Omental fat pad (tissue), 4 donors: Measurements from ENCODE around the gene NXPE3. TPM values are rescaled to one million over a fixed set of nuclear protein-coding genes. Genes with fewer than 3 reads are reported as not detected.
"Not testable (repeated sequence)": the region's sequence is repeated elsewhere in the genome, so short reads cannot be mapped to it uniquely, and the experiment has no call there.

Source experiments
- ATAC-seq: fragments of 150-250 bp; one replicate; pipeline ENCODE4 v1.9.1; 2016; ENCODE audit warnings: mild to moderate bottlenecking, moderate library complexity; ENCODE audit not compliant: low FRiP score
- DNase-seq: peaks from one replicate; pipeline ENCODE4 v3.0.0-alpha.2; 2019; ENCODE audit warnings: low spot score
- total RNA-seq, 4 donors: library from RNA; depleted of rRNA; stranded (reverse); fragments of >200 nt; gene quantifications; one replicate each; pipeline ENCODE4 v1.1.0, GENCODE V29; 2016
- TF ChIP-seq, protein P1 (sequence below), 3 donors: fragments of 450-650 bp; IDR thresholded peaks; one replicate each; pipeline ENCODE4 v1.5.1; 2016 to 2017; ENCODE audit warnings: antibody characterized with exemption in 3 of 3, mild to moderate bottlenecking in 3 of 3, moderate library complexity in 2 of 3

NXPE3 gene
- total RNA-seq, 4 donors from 2014 or later, result 6.5 to 22.9 (median 10.7) TPM

DNA sequence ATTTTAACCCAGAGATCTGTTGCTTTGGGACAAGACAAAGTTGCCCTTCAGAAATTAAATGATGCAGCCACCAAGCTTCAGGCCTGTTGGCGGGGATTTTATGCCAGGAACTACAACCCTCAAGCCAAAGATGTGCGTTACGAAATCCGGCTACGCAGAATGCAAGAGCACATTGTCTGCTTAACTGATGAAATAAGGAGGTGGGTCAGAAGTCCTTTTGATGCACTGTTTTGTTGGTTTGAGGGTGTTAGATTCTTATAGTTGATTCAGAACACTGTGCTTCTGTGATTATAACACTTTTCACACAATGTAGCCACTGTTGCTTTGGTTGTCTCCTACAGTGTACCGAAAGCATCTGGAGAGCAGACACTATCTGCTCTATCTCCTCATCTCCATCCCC is 20.8 kb upstream of the NXPE3 start:
- TF ChIP-seq, protein P1, sequence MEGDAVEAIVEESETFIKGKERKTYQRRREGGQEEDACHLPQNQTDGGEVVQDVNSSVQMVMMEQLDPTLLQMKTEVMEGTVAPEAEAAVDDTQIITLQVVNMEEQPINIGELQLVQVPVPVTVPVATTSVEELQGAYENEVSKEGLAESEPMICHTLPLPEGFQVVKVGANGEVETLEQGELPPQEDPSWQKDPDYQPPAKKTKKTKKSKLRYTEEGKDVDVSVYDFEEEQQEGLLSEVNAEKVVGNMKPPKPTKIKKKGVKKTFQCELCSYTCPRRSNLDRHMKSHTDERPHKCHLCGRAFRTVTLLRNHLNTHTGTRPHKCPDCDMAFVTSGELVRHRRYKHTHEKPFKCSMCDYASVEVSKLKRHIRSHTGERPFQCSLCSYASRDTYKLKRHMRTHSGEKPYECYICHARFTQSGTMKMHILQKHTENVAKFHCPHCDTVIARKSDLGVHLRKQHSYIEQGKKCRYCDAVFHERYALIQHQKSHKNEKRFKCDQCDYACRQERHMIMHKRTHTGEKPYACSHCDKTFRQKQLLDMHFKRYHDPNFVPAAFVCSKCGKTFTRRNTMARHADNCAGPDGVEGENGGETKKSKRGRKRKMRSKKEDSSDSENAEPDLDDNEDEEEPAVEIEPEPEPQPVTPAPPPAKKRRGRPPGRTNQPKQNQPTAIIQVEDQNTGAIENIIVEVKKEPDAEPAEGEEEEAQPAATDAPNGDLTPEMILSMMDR (IDR thresholded peaks at IDR 0.05), result no peak
- no peak for ATAC-seq
- DNase-seq, result no peak

DNA sequence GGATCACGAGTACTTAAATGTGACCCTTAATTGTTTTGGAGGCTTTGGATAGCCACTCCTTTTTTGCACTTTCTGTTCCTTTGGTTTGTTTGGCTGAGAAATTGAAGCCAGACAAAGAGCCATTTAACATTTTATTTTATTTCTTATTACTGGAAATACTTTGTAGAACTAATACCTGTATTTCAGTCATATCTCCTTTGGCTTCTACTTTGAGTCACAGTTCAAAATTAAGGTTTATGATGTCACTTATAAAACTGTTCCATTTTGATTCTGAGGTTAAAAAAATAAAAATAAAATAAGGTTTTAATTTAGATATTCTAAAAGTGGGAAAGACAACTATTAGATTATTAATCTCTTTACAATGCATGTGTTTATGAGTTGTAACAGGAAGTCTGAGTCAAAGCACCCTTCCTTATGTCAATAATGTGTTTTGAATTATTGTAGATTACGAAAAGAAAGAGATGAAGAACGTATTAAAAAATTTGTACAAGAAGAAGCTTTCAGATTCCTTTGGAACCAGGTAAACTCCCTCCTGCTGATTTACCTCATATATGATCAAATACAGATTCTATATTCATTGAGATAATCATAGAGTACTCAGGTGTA is 16.9 kb upstream of the NXPE3 start:
- ATAC-seq (no peak), DNase-seq (no peak)
- TF ChIP-seq, protein P1 (IDR thresholded peaks at IDR 0.05), result no peak

DNA sequence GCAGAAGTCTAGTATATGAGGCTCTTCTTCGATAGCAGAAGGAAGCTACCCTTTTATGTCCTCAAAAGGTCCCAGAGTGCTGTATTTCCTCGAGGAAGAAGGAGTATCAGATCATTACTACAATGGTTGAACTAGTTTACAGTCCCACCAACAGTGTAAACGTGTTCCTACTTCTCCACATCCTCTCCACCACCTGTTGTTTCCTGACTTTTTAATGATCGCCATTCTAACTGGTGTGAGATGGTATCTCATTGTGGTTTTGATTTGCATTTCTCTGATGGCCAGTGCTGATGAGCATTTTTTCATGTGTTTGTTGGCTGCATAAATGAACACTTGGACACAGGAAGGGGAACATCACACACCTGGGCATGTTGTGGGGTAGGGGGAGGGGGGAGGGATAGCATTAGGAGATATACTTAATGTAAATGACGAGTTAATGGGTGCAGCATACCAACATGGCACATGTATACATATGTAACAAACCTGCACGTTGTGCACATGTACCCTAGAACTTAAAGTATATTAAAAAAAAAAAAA is 1.2 kb upstream of the NXPE3 start:
- not testable (repeated sequence) for ATAC-seq, DNase-seq

DNA sequence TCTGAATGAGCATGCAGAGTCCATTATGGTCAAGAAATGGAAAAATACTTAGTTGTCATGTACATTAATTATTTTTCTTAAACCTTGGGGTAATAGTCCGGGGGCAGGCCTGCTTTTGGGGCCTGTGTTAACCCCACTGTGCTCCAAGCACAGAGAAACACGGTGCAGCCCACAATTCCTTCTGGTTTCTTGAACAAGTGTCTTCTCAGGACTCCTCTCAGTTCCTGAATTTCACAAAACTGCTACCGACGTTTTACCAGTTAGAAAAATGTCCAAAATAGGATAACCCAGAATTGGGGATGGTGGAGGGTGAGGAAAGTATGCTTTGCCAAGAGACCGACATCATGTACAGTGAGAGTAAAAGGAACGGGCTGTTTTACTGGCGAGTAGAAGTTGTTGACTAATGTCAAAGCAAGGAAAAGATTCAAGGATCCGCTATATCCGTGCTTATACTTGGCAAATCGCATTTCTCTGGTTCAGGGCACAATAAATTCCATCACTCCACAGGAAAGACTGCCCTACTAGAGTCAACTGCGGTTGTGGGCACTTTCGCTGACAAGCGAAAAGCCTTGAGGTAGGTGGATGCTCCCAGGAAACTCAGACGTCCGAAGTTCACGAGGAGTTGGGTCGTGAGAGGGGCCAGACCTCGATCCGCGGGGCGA is 495 bp upstream of the NXPE3 start:
- ATAC-seq, result no peak
- TF ChIP-seq, protein P1 (IDR thresholded peaks at IDR 0.05), result no peak
- DNase-seq, result no peak

DNA sequence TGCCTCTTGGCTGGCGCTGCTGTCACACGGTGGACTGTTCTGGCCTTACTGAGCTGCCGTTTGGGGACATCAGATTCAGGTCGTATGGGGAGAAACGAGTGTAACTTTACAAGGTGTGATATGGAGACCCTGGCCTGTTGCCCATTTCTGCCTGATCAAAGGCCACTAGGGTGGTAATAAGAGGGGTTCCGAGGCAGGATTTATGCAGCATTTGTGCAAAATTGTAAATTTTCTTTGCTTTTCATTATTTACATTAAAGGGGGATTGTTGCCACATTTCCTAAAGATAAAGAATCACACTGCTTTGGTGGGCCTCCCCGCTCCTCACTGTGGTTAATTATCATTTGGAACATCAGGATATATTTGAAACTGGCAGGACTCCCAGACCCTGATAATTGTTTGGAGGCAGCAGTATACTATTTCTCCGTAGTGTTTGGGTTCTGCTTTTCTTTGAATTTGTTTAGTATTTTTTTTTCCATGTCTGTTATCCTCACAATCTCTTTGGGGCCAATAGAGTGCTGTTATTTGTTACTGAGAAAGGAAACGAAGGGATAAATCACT is 891 bp downstream of the NXPE3 start:
- ATAC-seq (no peak), DNase-seq (no peak)
- TF ChIP-seq, protein P1 (IDR thresholded peaks at IDR 0.05), result no peak

DNA sequence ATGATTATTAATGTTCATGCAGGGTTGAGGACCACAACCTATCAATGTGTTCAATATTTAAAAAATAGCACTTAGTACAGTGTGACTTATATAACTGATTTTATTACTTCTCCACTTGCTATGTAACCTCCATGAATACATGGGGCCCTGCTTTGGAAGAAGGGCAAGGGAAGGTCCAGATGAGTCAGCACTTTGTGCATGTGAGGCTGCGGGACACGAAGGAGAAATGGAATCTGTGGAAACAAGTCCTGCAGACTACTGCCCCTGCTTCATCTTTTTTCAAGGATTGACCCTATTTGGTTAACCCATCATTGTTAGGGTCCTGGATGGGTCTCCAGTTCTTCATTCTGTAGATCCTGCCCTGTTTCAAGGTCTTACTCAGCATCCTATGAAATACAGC is 1.6 kb downstream of the NXPE3 start:
- TF ChIP-seq, protein P1 (IDR thresholded peaks at IDR 0.05), result no peak

GRCh38 chr3:101781166-101781565 is 2.2 kb downstream of the NXPE3 start:
- ATAC-seq (no peak), DNase-seq (no peak)
- TF ChIP-seq, protein P1 (IDR thresholded peaks at IDR 0.05), result no peak

More for the DNA sequence above, 1.6 kb downstream of the NXPE3 start:
- no peak for DNase-seq
- no peak for ATAC-seq
